Spinal cord (tissue), 10 donors: Measurements from ENCODE around the gene MINAR1. TPM values are rescaled to one million over a fixed set of nuclear protein-coding genes. Genes with fewer than 3 reads are reported as not detected.

Source experiments
- DNase-seq, 6 donors: peaks; one replicate each; pipeline versions ENCODE4 v3.0.0 to v3.0.0-alpha.2; 2013 to 2015; ENCODE audit warnings: low spot score in 6 of 6, low read depth in 4 of 6
- H3K27ac ChIP-seq: one replicate; pipeline ENCODE4 v1.5.1; 2013; ENCODE audit warnings: low read depth, low read length, control low read depth
- H3K27me3 ChIP-seq: one replicate; pipeline ENCODE4 v1.6.1; 2013; ENCODE audit warnings: low read length; ENCODE audit not compliant: control insufficient read depth, insufficient read depth
- H3K36me3 ChIP-seq: one replicate; pipeline ENCODE4 v1.6.1; 2013; ENCODE audit warnings: low read length; ENCODE audit not compliant: control insufficient read depth, insufficient read depth
- H3K4me1 ChIP-seq: one replicate; pipeline ENCODE4 v1.6.1; 2013; ENCODE audit warnings: low read length; ENCODE audit not compliant: control insufficient read depth, insufficient read depth
- H3K4me3 ChIP-seq: one replicate; pipeline ENCODE4 v1.5.1; 2013; ENCODE audit warnings: low read depth, low read length, control low read depth
- H3K9me3 ChIP-seq: one replicate; pipeline ENCODE4 v1.6.1; 2013; ENCODE audit warnings: low read length; ENCODE audit not compliant: control insufficient read depth, insufficient read depth
- WGBS: methylation state at CpG from one replicate; pipeline ENCODE4 v1.1.5; 2013; ENCODE audit warnings: missing lambda C conversion rate; ENCODE audit not compliant: insufficient coverage; 5-methylcytosine and 5-hydroxymethylcytosine counted together
- polyA plus RNA-seq, 2 donors: library from polyadenylated mRNA; unstranded; fragments of 120-200 nt; gene quantifications; one replicate each; pipeline ENCODE4 v1.2.1, GENCODE V29; 2013; ENCODE audit not compliant: insufficient read length in 2 of 2
- total RNA-seq, 2 donors: library from RNA; depleted of rRNA in 1 of 2; stranded (reverse); fragments of 120-200 nt in 1 of 2; fragments of >200 nt in 1 of 2; gene quantifications; one replicate each; pipeline versions ENCODE4 v1.2.3 to v1.2.4, GENCODE V29; 2013 to 2014
- donor health status: healthy.

MINAR1 gene
- total and polyA plus RNA-seq, 4 donors = 14.2 to 40.6 (median 17.3) TPM

DNA sequence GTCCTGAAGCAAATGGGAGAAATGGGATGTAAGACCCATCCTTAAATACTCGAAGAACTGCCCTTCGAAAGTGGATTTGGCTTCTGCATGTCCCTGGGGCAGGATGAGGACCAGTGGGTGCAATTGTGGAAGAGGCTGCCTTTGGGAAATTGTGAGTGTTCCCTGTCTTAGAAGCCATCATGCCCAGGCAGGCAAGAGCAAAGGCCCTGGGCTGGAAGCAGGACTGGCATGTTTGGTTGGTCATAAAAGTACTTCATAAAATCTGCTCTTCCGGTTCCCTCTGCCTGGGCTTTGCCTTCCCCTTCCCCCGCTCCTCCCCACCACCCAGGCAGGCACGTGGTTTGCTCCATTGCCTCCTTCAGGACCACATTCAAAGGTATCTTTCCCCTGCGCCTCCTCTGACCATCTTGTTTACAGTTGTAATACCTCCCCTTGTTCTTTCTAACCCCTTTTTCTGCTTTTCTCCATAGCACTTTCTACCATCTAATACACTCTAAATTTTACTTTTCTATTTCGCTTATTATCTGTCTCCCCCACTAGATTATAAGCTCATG lies 8.3 kb downstream of the MINAR1 start:
- DNase-seq = no peak
- H3K27ac ChIP-seq = no peak overlapping the region
- WGBS = 71% methylated on average over 6 of the region's 7 CpGs

GRCh38 chr15:79442911-79443310 lies 10.8 kb downstream of the MINAR1 start:
- no peak overlapping the region for H3K27ac ChIP-seq
- peaks cover 3% of the 10 kb centered on the region for H3K9me3 ChIP-seq
- 56% methylated on average over 4 of the region's 4 CpGs for WGBS
- DNase-seq = no peak
- no peak overlapping the region for H3K4me3 ChIP-seq
- no peaks in the 10 kb centered on the region for H3K27me3 ChIP-seq
- no peaks in the 10 kb centered on the region for H3K36me3 ChIP-seq
- no peaks in the 10 kb centered on the region for H3K4me1 ChIP-seq

More for the DNA sequence above, 8.3 kb downstream of the MINAR1 start:
- H3K4me3 ChIP-seq = no peak overlapping the region
- H3K36me3 ChIP-seq = no peaks in the 10 kb centered on the region
- no peaks in the 10 kb centered on the region for H3K27me3 ChIP-seq
- H3K4me1 ChIP-seq = no peaks in the 10 kb centered on the region
- H3K9me3 ChIP-seq = no peaks in the 10 kb centered on the region

GRCh38 chr15:79447060-79447459 lies 14.9 kb downstream of the MINAR1 start:
- H3K4me1 ChIP-seq = peaks cover 5% of the 10 kb centered on the region
- DNase-seq = no peak
- no peak overlapping the region for H3K4me3 ChIP-seq
- no peaks in the 10 kb centered on the region for H3K27me3 ChIP-seq
- H3K27ac ChIP-seq = no peak overlapping the region
- no CpG with 5 or more reads among the region's 1 CpG for WGBS
- H3K9me3 ChIP-seq = peaks cover 3% of the 10 kb centered on the region
- no peaks in the 10 kb centered on the region for H3K36me3 ChIP-seq

DNA sequence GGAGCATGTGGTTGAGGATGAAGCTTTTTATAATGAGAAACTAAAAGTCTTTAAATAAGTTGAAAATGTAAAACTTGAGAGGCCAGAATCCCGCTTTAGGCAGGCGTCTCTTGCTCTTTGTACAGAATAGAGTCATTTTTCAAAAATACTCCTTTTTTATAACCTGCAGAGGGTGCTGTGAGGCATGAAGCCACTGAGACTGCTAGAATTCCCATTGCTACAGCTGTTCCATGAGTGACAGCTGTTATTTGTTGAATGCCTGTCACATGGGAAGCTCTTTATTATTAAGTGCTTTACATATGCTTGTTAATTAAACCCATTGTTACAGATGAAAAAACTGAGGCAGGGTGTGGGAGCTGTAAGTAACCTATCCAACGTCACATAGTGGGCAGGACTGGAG lies 18.5 kb downstream of the MINAR1 start:
- 73% methylated on average over 2 of the region's 3 CpGs for WGBS
- H3K27ac ChIP-seq = no peak overlapping the region
- DNase-seq = no peak
- no peaks in the 10 kb centered on the region for H3K27me3 ChIP-seq
- no peaks in the 10 kb centered on the region for H3K36me3 ChIP-seq
- H3K9me3 ChIP-seq = peaks cover 3% of the 10 kb centered on the region
- no peak overlapping the region for H3K4me3 ChIP-seq
- H3K4me1 ChIP-seq = peaks cover 5% of the 10 kb centered on the region

DNA sequence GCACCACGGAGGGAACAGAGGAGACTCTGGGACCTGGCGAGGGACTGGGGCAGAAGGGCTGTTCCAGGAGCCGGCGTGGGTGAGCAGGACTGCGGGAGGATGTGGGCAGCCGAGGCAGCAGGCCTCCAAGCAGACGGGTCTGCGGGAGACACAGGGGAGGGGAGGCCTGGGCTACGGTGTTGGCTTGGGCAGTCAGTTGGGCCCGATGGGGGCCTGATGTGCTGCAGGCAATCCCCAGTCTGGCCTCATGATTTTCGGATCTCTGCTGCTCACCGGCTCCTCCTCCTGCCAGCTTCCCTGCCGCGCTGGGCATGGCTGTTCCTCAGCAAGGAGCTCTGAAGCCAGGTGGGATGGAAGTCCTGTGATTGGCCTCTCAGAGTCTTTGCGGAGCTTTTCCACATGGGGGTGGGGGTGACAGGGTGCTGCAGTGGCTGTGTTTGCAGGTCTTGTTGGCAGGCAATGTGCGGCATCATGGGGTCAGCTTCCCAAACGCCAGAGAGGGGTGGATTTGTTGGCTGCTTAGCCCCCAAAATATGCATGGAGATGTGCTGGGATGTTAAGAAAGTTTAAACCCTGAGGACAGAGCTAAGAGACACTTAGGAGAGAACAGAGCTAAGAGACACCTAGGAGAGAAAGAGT lies 19.3 kb downstream of the MINAR1 start:
- Histone ChIP-seq H3K4me1 (peaks cover 5% of the 10 kb centered on the region), H3K27me3 (no peaks in the 10 kb centered on the region), H3K4me3 (no peak overlapping the region), H3K36me3 (no peaks in the 10 kb centered on the region), H3K9me3 (peaks cover 3% of the 10 kb centered on the region), H3K27ac (no peak overlapping the region)
- WGBS = 55% methylated on average over 17 of the region's 17 CpGs
- no peak for DNase-seq

- Histone ChIP-seq H3K36me3 (no peaks in the 10 kb centered on the region), H3K27ac (no peak overlapping the region), H3K27me3 (no peaks in the 10 kb centered on the region), H3K9me3 (no peaks in the 10 kb centered on the region), H3K4me3 (no peak overlapping the region), H3K4me1 (peaks cover 5% of the 10 kb centered on the region)
- 88% methylated on average over 4 of the region's 4 CpGs for WGBS
- no peak for DNase-seq
These were observed 20.3 kb downstream of the MINAR1 start for GRCh38 chr15:79452244-79453051.

DNA sequence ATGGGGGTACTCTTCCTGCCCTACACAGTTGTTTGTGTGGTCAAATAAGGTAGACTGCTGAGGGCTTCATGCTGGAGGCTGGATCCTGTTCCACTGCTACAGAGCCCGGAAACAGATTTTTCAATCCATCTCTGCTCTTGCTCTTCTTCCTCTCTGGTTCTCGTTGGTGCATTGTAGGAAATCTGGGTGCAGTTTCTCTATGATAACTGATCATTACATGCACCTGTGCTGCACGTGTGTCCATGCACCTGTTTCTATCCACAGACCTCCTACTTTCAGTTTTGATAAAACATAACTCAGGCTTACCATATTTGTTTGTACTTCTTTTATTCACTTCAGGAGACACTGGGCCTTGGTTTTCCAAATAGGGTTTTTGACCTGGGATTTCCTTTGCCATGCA lies 21.3 kb downstream of the MINAR1 start:
- no peaks in the 10 kb centered on the region for H3K9me3 ChIP-seq
- no CpG with 5 or more reads among the region's 3 CpGs for WGBS
- no peaks in the 10 kb centered on the region for H3K27me3 ChIP-seq
- peaks cover 5% of the 10 kb centered on the region for H3K4me1 ChIP-seq
- H3K36me3 ChIP-seq = peaks cover 2% of the 10 kb centered on the region
- no peak overlapping the region for H3K27ac ChIP-seq
- no peak overlapping the region for H3K4me3 ChIP-seq
- no peak for DNase-seq

- Histone ChIP-seq H3K4me1 (peaks cover 5% of the 10 kb centered on the region), H3K36me3 (peaks cover 2% of the 10 kb centered on the region), H3K27me3 (no peaks in the 10 kb centered on the region), H3K27ac (no peak overlapping the region), H3K9me3 (no peaks in the 10 kb centered on the region), H3K4me3 (no peak overlapping the region)
- WGBS = 86% methylated on average over 2 of the region's 3 CpGs
- no peak for DNase-seq
These were observed 21.9 kb downstream of the MINAR1 start for GRCh38 chr15:79454063-79454462.

DNA sequence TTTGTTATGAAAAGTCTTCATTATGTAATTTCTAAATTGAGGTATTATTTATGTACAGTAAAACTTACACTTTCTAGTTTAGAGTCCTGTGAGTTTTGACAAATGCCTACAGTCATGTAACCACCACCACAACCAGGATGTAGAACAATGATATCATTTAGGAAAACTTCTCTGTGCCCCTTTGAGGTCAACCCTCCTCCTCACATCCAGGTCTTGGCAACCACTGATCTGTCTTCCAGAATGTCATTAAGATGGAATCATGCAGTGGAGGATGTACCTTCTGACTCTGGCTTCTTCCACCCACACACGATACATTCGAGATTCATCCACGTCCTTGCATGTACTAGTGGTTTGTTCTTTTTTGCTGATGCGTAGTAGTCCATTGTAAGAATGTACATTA lies 23.2 kb downstream of the MINAR1 start:
- no CpG with 5 or more reads among the region's 4 CpGs for WGBS
- Histone ChIP-seq H3K4me3 (no peak overlapping the region), H3K4me1 (peaks cover 5% of the 10 kb centered on the region), H3K9me3 (no peaks in the 10 kb centered on the region), H3K27ac (no peak overlapping the region), H3K36me3 (peaks cover 2% of the 10 kb centered on the region), H3K27me3 (no peaks in the 10 kb centered on the region)
- no peak for DNase-seq
